ENCODE data around the gene KCNQ1.

Gene KCNQ1

DNA sequence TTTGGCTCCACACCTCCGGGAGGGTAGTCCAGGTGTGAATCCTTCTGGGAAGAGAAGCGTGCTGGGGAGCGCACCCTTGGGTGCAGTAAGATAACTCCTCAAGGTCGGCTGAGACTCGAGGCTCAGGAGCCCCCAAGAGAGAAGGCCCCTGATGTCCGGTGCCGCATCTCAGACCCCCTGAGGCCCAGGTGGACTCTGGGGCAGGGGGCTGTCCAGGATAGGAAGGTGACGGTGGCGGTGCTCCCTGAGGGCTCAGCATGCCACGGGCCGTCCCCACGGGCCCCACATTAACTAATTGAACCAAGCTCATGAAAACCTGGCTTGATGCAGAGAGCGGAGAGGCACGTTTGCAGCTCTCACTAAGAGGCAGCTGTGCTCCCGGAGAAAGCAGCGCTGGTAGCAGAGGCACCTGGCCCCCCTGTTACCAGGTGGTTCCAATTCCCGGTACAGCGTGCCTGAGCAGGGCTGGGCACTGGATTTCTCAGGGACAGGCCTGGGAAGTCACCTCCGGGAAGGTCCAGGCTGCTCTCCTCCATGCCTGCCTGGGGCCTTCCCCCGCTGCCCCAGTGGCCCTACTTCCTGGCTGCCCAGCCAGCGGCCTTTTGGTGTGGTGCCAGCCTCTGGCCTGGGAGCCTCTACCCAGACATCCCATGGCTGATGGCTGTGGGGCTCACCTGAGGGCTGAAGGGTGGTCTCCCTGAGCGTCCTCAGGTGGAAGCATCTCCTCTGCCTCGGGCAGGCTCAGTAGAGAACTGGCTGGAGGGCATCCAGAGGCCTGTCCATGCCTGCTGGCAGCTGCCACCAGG lies 1.1 kb downstream of the KCNQ1 start:
- DNase-seq: no peak

DNA sequence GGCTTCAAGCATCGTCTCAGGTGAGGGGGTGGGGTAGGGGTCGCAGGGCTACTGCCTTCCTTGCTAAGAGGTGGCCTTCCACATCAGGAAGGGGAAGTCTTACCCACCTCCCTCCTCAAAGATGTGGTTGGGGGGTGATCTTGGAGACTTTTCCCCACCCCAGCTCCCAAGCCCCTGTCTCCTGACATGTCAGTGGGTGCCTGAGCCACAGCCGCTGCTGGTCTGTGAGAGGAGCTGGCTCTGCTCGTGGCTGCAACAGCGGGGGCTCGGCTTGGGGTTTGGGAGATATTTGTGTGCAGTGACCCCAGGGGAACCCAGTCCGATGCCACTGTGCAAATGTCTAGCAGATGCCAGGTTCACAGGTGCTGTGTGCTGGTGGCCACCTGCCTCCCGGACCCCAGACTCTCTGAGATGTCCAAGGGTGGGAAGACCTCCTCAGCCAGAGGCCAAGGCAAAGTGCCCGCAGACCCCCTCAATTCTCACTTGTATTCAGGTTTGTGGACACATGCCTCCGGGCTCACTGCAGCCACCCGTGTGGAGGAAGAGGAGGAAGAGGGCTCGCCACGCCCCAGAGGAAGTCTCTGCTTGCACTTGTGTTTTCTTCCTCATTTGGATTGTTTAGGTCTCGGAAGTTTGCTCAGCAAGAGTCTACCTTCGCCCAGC lies 1.9 kb downstream of the KCNQ1 start:
- DNase-seq: no peak

DNA sequence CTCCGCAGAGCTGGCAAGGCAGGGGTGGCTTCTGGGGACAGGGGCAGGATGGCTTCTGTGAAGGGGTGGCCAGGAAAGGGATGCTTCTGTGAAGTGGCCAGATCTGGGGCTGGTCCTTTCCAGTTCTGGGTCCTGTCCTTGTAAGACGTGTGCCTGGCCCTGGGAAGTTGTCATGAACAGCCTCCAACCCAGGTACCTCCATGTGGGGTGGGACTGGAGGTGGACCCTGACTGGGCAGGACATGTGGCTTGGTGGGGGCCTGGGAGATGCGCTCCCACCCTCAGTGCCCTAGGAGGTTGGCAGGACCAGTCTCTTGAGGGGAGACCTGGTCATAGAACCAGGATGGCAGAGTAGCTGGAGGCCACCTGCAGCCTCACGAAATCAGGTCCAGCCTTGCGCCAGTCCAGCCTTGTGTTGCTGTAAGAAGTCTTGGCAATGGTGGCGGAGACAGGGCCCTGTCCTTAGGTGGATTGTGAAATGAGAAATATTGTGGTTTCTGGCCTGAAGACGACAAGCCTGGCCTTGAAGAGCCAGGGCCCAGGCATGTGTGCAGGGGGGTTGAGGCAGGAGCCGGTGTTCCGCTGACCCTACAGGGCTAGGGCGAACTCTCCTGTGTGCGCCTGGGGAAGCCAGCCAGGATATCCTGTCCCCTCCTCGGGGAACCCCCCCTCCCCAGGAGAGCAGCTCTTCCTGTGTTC lies 2.6 kb downstream of the KCNQ1 start:
- DNase-seq: no peak

DNA sequence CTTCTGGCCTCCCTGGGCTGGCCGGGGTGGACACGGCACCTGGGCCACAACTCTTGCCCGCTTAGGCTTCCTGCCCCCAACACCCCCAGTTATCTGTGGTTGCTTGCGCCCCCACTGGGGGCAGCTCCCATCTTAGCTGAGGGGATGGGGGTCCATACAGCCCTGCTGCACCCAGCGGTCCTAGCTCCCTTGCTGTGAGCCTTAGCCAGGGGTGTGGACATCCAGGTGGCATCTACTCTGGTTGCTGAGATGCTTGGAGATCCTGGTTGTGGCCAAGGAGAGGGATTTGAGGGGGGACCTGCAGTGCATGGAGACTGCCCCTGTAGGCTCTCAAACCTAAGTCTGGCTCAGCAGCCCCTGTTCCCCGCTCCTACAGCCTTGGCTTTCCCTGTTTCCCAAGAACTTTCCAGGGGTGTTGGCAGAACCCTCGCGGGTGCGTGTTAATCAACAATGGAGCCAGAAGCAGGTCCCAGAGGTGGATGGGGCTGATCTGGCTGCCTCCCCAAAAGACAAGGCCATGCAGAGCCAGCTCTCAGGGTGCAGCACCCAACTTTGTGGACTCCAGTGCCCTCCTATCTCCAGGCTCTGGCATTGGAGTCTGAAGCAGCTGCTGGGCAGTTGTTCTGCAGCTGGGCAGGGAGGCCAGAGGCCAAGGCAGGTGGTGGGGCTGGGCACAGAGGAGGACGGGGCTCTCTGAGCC lies 3.3 kb downstream of the KCNQ1 start:
- no peak for DNase-seq

DNA sequence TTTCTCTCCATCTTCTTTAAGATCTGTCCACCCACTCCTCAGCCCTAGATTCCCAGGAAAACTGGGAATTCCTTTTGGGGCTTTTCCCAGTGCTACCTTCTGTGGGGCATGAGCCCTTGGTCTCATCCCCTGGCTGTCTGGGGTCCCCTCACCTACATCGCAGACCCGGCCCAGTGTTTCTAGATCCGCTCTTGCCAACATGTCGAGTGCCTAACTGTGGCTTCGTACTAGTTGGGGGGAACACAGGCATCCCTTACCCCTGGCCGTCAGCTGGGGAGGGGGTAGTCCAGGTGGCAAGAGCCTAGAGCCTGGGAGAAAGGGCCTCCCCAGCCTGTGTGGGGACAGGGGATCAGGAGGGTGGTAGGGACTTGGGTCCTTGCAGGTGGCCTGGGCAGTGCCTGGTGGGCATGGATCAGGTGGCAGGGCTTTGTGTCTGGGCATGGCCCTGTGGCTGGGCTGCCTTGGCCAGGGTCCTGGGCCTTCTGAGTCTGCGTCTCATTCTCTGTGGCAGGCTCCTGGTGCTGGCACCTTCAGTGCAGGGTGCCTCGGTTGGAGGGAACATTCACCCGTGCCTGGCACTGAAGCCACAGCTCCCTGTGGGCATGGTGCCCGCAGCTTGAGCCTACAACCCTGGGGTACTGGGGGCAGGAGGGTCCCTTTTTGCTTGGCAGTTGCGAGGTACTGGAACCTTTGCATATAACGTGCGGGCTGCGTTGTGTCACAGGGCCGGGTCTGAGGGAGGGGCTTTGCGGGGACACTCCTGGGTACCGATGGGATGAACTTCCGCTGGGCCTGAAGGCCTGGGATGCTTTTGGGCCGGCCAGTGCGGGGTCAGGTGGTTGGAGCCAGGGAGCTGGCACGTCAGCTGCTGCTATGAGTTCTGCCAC lies 4.1 kb downstream of the KCNQ1 start:
- DNase-seq: no peak

DNA sequence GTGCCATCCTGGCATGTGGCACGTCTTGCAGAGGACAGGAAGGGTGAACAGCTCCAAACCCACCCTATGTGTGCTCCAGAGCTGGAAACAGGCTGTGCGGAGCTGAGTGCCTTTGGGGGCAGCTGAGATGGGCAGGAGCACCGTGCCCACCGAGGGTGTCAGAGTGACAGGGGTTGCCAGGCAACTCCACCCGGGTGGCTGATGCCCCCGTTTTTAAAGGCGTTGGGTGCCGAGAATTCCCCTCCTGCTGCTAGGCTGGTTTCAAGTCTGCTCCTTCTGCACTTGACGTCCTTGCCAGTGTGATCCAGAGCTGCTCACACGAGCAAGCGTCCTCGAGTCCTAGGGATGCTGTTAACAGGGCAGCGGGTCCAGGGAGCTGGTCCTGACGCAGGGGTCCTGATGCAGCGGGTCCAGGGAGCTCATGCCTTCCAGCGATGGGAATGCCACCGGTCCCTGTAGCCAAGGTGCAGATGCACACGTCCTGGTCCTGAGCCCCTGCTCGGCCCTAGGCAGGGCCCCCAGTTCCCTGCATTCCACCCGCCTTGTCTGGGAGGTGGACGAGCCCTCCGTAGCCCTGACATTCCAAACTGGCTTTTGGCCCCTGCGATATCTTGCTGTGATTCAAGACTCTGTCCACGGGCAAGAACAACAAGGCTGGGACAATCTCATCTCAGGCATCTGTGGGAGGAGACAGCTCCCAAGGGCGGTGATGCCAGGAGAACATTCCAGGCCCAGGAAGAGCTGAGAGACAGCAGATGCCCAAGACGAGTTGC lies 4.9 kb downstream of the KCNQ1 start:
- DNase-seq: no peak

DNA sequence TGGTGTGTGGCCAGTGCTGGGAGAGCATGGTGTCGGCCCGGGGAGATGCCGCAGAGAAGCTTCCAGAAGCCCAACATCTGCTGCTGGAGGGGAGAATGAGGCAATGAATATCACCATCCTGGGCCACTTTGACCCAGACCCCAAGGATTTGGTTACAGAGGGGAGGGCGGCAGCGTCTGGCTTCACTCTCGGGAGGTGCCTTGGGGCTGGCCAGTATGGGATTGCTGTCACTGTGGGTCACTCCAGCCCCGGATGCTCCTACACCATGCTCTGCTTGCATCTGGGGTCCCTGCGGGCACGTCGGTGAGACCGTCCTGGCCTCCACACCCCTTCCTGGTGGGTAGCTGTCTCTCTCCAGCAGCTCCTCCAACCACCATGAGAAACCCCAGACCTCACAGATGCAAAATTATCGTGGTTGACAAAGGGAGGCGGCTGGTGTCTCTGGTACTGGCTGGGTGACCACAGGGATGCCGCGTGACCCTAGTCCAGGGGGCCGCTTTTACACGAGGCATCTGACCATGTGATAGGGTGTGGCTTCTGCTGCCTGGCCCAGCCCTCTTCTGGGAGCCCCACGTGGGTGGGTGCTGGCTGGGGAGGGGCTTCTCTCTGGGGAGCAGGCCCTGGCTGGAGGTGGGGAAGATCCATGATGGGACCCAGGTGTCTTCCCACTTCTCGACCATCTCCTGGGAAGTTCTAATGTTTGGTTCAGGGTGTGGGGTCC lies 5.7 kb downstream of the KCNQ1 start:
- no peak for DNase-seq

DNA sequence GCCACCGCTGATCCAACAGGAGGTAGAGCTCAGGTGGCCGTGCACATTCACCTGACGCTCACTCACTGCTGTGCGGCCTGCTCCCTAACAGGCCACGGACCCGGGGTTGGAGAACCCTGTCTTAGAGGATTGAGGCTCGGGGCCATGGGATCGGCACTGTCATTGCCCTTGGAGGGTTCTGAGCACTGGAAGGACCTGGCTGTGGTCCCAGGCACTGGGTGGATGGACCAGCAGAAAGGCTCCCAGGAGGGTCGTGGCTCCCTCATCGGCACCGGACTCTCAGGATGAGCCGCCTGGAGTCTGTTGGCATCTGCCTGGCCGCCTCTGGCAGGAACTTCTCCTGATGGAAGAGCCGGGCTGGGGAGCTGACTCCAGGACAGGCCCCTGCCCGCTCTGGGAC lies 6.5 kb downstream of the KCNQ1 start:
- no peak for DNase-seq

DNA sequence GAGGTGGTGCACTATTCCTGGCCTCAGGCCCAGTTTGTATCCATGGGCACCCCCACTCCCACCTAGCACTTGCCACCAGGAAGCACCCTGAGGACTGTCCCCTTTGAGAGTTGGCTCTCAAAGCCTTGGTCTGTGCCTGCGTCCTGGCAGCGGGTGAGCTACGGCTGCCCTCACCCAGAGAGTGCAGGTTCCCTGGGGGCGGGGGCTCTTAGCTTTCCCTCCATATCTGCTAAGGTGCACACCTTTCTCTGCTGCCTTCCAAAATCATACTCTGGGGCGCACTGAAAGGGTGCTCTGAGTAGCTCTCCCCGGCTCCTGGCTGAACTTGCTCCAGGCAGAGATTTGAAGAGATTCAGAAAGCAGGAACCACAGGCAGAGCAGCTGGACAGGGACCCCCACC lies 7.1 kb downstream of the KCNQ1 start:
- no peak for DNase-seq

DNA sequence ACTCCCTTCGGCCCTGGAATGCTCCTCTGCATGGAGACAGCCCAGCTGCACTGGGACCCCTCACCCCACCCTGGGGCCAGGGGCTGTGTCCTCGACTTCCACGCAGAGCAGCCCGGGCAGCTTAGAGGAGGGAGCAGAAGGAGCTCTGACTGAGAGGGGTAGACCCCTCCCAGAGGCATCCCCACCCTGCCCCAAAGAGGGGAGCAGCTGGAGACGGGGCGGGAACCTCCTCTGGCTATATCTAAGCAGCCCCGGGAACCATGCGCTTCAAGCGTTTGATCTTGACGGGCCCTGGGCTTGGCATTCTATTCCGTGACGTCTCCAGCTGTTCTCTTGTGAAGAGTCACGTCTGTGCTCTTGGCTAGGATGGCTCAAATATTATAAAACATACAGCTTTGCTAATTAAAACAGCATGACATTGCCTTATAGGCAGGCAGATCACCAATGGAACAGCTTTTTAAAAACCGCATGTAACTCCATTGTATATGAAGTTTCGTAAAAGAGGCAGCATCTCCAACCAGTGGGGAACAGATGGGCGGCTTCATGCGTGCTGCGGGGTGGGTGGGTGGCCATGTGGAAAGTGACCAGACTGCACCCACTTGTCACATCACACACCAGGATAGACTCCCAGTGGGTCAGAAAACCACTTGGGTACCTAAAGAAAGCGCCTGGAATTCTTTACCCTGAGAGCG lies 7.7 kb downstream of the KCNQ1 start:
- DNase-seq: no peak

DNA sequence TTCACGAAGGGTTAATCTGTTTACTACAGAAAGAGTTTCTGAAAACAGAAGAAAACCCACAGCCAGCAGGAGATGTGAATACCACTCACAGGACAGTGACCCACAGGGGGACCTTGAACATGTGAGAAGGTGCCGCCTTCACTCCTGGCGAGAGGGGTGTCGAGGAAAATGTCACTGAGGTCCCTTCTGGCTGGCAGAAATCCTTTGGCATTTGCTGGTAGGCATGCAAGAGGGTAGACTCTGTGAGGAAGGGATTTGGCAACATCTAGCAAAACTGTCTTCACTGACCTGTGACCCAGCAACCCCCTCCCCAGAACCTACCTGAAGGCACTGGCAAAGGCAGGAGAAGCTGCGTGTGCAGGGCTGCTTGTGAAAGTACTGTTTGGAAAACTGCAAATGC lies 8.6 kb downstream of the KCNQ1 start:
- no peak for DNase-seq

DNA sequence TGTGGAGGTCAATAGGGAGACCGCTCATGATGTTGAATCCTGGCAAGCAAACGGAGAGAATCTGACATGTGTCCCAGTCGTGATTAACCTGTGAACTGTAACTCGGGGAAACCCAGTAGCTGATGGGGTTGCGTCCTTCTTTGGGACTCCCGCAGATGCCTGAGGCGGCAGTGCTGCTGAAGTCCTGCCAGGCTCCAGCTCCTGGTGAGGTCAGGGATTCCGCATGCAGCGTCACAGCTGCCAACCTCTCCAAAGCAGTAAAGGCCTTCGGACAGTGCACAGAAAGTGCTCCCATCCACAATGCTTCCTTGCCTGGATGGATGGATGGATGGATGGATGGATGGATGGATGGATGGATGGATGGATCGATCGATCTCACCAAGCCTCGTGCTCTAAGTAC lies 13.5 kb downstream of the KCNQ1 start:
- DNase-seq: no peak

DNA sequence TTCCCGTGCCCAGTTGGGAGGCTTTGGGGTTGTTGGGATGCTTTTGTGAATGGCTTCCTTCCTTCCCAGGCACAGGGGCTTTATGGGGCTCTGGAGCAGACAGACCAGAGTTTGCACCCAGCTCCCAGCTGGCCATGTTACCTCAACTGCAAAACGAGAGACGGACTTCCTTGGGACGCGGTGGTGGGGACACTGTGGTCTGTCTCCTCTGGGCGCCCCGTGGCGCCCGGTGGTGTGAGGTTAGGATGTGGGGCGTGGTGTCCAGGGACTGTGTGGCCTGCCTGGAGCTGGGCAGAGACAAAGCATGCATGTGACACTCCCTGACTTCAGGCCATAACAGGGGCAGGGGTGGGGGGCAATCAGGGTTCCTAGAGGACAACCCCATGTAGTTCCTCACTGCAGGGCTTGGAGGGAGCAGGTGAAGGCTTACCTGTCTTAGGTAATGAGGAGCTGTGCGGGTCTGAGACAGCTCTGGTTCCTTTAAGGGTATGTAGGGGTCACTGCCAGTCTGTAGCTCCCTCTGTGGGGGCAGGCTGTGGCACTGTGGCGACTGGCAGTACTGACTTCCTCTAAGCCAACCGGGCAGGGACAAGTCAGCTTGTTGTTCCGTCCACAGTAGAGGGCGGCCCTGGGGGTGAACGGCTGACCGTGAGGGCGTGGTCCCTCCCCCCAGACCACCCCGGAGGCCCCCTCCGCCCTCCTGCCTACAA lies 14.4 kb downstream of the KCNQ1 start:
- DNase-seq: no peak

DNA sequence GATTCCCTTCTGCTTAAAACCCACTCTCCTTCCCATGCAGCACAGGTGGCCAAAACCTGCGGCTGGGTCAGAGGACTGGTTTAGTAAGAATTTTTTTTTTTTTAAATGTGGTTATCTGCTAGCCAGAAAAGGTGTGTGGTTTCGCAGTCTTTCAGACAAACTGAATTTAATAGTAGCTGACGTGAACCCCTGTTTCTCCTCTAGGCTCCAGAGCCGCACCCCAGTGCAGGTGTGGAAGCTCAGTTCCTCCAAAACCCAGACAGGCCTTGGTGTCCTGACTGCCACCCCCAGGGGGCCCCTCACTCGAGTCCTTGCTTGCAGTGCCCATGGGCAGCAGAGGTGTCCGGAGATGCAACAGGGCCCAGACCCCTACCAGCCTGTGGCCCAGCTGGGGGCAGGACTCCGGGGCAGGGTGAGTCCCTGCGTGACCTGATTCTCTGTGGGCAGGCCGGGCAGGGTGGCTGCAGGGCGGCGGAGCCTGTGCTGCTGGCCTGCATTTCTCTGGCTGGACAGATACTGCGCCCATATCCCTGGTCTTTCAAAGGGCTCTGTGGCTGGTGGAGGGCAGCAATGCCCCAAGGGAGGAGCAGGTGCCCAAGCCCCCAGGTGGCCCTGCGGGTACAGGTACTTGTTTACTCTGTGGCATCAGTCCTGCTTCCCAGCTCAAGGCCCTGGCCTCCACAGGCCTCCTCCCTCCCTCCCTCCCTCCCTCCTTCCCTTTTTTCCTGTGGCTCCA lies 15.2 kb downstream of the KCNQ1 start:
- DNase-seq: no peak

DNA sequence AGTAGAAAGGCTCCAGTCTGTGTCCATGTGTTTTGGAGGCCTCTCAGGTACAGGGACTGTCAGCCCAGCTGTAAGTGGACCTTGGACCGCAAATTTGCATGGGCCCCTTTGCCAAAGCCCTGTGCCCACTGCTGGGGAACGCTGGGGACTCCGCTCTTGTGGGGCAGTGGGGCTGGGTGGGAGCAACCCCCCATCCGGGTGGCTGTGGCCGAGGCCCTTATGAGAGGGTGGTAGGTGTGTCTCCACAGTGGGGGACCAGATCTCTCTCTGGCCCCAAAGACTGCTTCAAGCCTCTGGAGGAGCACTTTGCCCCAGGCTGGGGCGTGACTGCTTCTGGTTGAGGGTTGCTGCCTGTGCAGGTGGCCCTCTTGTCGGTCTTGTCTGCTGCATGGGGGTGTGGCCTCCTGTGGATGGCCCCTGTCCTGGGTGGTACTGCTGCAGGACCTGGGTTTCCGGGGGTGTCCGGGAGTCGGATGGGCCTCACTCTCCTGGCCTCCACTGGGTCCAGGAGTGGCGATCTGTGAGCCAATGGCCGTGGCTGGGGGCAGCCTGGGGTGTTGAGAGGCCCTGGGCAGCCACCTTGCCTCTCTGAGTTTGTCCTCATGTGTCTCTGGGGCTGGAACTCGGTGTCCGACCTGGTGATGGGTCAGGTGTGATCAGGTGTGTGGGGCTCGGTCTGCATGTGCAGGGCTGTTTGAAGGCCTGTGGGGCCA lies 15.9 kb downstream of the KCNQ1 start:
- DNase-seq: no peak

DNA sequence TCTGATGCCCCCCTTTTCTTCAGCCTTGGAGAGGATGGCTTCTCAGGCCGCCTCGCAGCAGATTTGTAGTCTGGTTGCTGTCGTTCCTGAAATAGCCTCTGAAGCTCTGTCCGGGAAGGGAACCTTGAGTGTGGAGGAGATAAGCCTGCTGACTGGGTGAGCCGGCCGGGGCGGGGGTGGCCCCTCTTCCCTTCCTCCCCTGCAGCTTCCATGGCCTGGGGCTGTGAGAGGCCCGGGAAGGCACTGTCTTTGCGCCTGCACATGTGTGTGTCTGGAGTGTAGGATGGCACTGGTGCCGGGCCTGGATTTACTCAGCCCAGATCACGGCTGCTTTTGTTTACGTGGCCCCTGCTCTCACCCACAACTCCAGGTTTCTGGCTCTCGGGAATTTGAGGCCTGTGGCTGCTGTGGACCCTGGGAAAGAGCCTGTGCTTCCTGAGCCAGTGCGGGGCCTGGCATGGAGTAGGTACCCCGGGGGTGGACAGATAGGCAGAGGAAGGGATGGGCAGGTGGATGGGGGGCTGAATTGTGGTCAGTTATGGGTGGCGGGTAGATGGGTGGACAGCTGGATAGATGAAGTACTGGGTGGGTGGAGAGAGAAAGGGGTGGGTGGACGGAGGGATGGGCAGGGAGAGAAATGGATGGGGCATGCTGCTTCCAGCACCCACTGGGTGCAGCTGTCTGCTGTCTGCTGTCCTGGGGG lies 16.6 kb downstream of the KCNQ1 start:
- no peak for DNase-seq

DNA sequence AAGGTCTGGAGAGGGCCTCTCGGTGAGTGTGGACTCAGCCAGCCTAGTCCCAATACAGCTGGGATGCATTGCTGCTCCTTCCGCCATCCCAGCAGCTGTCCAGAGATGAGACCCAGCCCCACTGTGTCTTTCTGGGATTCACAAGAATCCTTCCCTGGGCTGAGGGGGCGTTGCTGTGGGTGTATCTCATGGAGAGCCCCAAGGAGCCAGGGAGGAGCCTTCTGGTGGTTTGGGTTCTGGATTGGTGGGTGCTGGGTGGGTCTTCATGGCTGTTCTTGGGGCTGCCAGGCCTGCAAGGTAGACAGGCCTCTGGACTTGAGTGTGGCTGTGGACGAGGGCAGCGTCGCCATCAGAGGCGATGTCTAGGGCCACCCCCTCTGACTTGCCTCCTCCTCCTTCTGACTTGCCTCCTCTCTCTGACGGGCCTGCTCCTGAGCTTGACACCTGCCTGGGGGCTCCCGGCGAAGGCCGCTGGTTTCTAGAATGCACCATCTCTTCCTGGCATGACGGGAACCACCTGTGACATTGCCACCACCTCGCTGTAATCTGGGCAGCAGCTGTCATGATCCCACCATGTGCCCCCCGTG lies 17.2 kb downstream of the KCNQ1 start:
- DNase-seq: no peak

Measured in activated naive CD4-positive, alpha-beta T cell (primary cell).